Endothelial cell of umbilical vein (primary cell): ENCODE data around the gene LAMA5. TPM values are rescaled to one million over a fixed set of nuclear protein-coding genes. Genes with fewer than 3 reads are reported as not detected.

Source experiments
- BruUV-seq: library from RNA; stranded (reverse); fragments of 400-500 nt; replicated peaks from 2 replicates; lab custom pipeline; 2021; lab: Mats Ljungman, UMichigan
- CTCF ChIA-PET: fragments of 300-600, 350-600 bp; sonication (Branson Sonifier 250); formaldehyde crosslinking; loops from one replicate; lab custom pipeline; 2021; ENCODE audit warnings: antibody characterized with exemption, inconsistent platforms; lab: Charles Lee
- POLR2A ChIA-PET: fragments of 300-600, 350-600 bp; sonication (Branson Sonifier 250); formaldehyde crosslinking; loops from one replicate; lab custom pipeline; 2021; ENCODE audit warnings: antibody characterized with exemption, inconsistent platforms; lab: Charles Lee
- DNase-seq: peaks from one replicate; pipeline ENCODE4 v3.0.0-alpha.2; 2011; ENCODE audit warnings: low read depth, low spot score
- FAIRE-seq: peaks from 2 replicates; lab custom pipeline; 2011; peaks lifted over from hg19 to GRCh38; lab: Jason Lieb, UNC
- H2AFZ ChIP-seq: 2 replicates; pipeline ENCODE4 v1.6.0; 2012; ENCODE audit warnings: low read depth, low read length, control low read depth, inconsistent platforms
- H3K27ac ChIP-seq: 2 replicates; pipeline ENCODE4 v1.5.1; 2011; ENCODE audit warnings: low read depth, mild to moderate bottlenecking, control low read depth, low read length, moderate library complexity; ENCODE audit not compliant: insufficient read depth
- H3K27me3 ChIP-seq, 2 experiments: 2 replicates each; pipeline versions ENCODE4 v1.6.0 to v1.6.1; 2011; ENCODE audit warnings: low read length in 2 of 2, mixed read lengths in 1 of 2; ENCODE audit not compliant: control insufficient read depth in 2 of 2, insufficient read depth in 2 of 2
- H3K36me3 ChIP-seq, 2 experiments: 2 replicates in 1 of 2; 3 replicates in 1 of 2; pipeline ENCODE4 v1.5.1; 2011; ENCODE audit warnings: low read length in 2 of 2, mild to moderate bottlenecking in 1 of 2, moderate library complexity in 1 of 2; ENCODE audit not compliant: control insufficient read depth in 2 of 2, insufficient read depth in 2 of 2; ENCODE audit errors: extremely low read depth in 1 of 2
- H3K4me1 ChIP-seq: 3 replicates; pipeline ENCODE4 v1.5.1; 2011; ENCODE audit warnings: mild to moderate bottlenecking, low read length; ENCODE audit not compliant: control insufficient read depth, insufficient read depth; ENCODE audit errors: extremely low read depth
- H3K4me2 ChIP-seq: 2 replicates; pipeline ENCODE4 v1.6.1; 2011; ENCODE audit warnings: low read length, control low read depth, mixed read lengths; ENCODE audit not compliant: insufficient read depth
- H3K4me3 ChIP-seq, 3 experiments: fragments of 200-600 bp in 1 of 3; sonication (generic), shearing (Covaris generic) in 1 of 3; replicated peaks in 1 of 3; 2 replicates each; pipeline ENCODE4 v1.5.1; 2011 to 2016; ENCODE audit warnings: control low read depth in 3 of 3, low read length in 3 of 3, mild to moderate bottlenecking in 2 of 3, inconsistent platforms in 1 of 3, low read depth in 1 of 3, moderate library complexity in 1 of 3; ENCODE audit not compliant: insufficient read depth in 1 of 3
- H3K79me2 ChIP-seq: 2 replicates; pipeline ENCODE4 v1.6.0; 2012; ENCODE audit warnings: low read length, inconsistent platforms; ENCODE audit not compliant: control insufficient read depth, insufficient read depth
- H3K9ac ChIP-seq: replicated peaks from 2 replicates; pipeline ENCODE3; 2011; ENCODE audit warnings: low read length, control low read depth; ENCODE audit not compliant: insufficient read depth; ENCODE audit errors: extremely low read depth
- H3K9me1 ChIP-seq: replicated peaks from 3 replicates; pipeline ENCODE4 v1.6.0; 2011; ENCODE audit warnings: mild to moderate bottlenecking, low read length; ENCODE audit not compliant: control insufficient read depth, insufficient read depth; ENCODE audit errors: extremely low read depth
- H3K9me3 ChIP-seq: replicated peaks from 2 replicates; pipeline ENCODE4 v1.5.1; 2012; ENCODE audit warnings: low read length, inconsistent platforms; ENCODE audit not compliant: control insufficient read depth, insufficient read depth
- H4K20me1 ChIP-seq: replicated peaks from 2 replicates; pipeline ENCODE3; 2011; ENCODE audit warnings: mild to moderate bottlenecking, low read length; ENCODE audit not compliant: control insufficient read depth, insufficient read depth; ENCODE audit errors: extremely low read depth
- EZH2 ChIP-seq: IDR thresholded peaks from 2 replicates; pipeline ENCODE4 v1.6.1; 2012; ENCODE audit warnings: borderline replicate concordance, low read depth, mild to moderate bottlenecking, moderate library complexity, low read length, inconsistent platforms; ENCODE audit not compliant: severe bottlenecking
- FOS ChIP-seq: IDR thresholded peaks from 2 replicates; pipeline ENCODE4 v1.6.1; 2011; ENCODE audit warnings: mild to moderate bottlenecking, low read length, moderate library complexity, borderline replicate concordance; ENCODE audit not compliant: insufficient read depth
- GATA2 ChIP-seq: IDR thresholded peaks from 2 replicates; pipeline ENCODE4 v1.7.0; 2011; ENCODE audit warnings: low read depth, mild to moderate bottlenecking, moderate library complexity, mixed read lengths, low read length; ENCODE audit not compliant: insufficient read length, insufficient read depth
- JUN ChIP-seq: IDR thresholded peaks from 2 replicates; pipeline ENCODE4 v1.6.1; 2011; ENCODE audit warnings: borderline replicate concordance, low read depth; ENCODE audit not compliant: insufficient read length, insufficient read depth
- MAX ChIP-seq: IDR thresholded peaks from 2 replicates; pipeline ENCODE4 v1.6.1; 2011; ENCODE audit not compliant: insufficient read depth, insufficient read length
- MYC ChIP-seq: IDR thresholded peaks from one replicate; pipeline ENCODE4 v1.6.1; 2011; ENCODE audit warnings: mild to moderate bottlenecking, low read depth, low read length
- POLR2A ChIP-seq: IDR thresholded peaks from 2 replicates; pipeline ENCODE4 v1.6.1; 2012; ENCODE audit warnings: low read depth, mild to moderate bottlenecking, control low read depth, low read length
- POLR2AphosphoS5 ChIP-seq: IDR thresholded peaks from 2 replicates; pipeline ENCODE4 v1.6.1; 2012; ENCODE audit warnings: low read depth, mild to moderate bottlenecking, control low read depth, low read length, moderate library complexity; ENCODE audit not compliant: insufficient read depth
- dilution Hi-C: fragments of 300-500 bp; cut with MboI; formaldehyde crosslinking; loops from one replicate; pipeline ENCODE4 v1.15.0; 2019; ENCODE audit warnings: low sequenced_read_pairs; ENCODE audit not compliant: extremely low pct_ligation_motif_present
- intact Hi-C: fragments of 100-400 bp; cut with micrococcal nuclease; formaldehyde crosslinking; loops from one replicate; pipeline ENCODE4 v1.10.0; 2022
- polyA plus RNA-seq, 4 experiments: library from polyadenylated mRNA; depleted of rRNA in 3 of 4; stranded (reverse) in 3 of 4; unstranded in 1 of 4; fragments of >200 nt; gene quantifications; 2 replicates each; pipeline versions ENCODE4 v1.2.1 to v1.2.3, GENCODE V29; 2011 to 2012; ENCODE audit warnings: missing spikeins in 1 of 4
- total RNA-seq: library from RNA; stranded (reverse); gene quantifications from 2 replicates; pipeline ENCODE4 v1.2.3, GENCODE V29; 2021
- TF ChIP-seq, protein P1 (sequence below), 2 donors: IDR thresholded peaks; 1 replicate in 1 of 2; 2 replicates in 1 of 2; pipeline ENCODE4 v1.5.1; 2011; ENCODE audit warnings: low read length in 2 of 2, mild to moderate bottlenecking in 2 of 2, moderate library complexity in 2 of 2, control low read depth in 1 of 2, inconsistent platforms in 1 of 2, low read depth in 1 of 2; ENCODE audit not compliant: insufficient read depth in 1 of 2; ENCODE audit errors: extremely low read depth in 1 of 2

Gene LAMA5
- total and polyA plus RNA-seq, 2 donors (not counting 3 experiments of a cell fraction or from before 2014, with no cell fraction given) = 24.0 to 145 TPM

DNA sequence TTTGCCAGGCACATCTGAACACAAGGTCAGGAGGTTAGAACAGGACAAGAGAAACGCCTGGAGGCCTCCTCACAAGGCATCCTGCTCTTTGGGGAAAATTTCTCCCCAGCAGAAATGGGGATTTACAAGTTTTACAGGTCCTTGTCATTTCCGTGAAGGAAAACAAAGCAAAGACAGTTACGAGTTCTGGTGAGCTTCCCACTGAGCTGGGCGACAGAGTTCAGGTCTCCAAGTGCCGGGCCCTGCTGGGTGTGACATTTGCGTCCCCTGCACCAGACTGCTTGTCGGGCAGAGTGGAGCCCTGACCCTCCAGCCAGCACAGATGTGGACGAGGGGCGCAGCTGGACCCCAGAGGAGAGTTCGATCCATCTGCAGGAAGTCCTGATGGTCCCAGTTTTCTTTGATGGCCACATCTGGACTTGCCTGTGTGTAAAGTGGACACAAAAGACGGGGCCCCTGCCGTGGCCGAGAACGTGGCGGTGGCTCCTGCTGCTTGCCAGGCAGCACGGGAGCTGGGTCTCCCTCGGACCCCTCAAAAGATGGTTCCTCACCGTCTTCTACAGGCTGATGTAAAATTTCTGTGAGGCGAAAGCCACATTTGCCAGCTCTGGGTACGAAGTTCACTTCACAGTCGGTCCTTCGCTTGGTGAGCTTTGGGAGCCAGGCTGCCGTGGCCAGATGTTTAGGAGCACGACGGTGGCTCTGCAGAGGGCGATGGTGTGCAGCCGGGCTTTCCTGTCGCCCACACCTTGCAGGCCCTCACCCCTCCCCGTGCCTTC is 69.5 kb downstream of the LAMA5 start:
- H3K4me3 ChIP-seq = no peak overlapping the region
- H3K4me2 ChIP-seq = no peak overlapping the region
- peaks cover 2 to 4% of the 10 kb centered on the region in 2 experiments for H3K36me3 ChIP-seq
- intact Hi-C loops (no loop called here), dilution Hi-C loops (no loop called here)
- DNase-seq (no peak), FAIRE-seq (no peak)
- no peak overlapping the region for H2AFZ ChIP-seq
- no peaks in the 10 kb centered on the region for H3K9me3 ChIP-seq
- no peaks in the 10 kb centered on the region for H3K4me1 ChIP-seq
- H3K9me1 ChIP-seq = no peaks in the 10 kb centered on the region
- no peak overlapping the region for H3K9ac ChIP-seq
- POLR2A ChIA-PET = no interaction called here
- H3K27me3 ChIP-seq = no peaks in the 10 kb centered on the region
- TF ChIP-seq MYC (no peak), MAX (no peak), GATA2 (no peak), POLR2A (no peak), JUN (no peak), EZH2 (no peak), POLR2AphosphoS5 (no peak), FOS (no peak)
- TF ChIP-seq, protein P1, sequence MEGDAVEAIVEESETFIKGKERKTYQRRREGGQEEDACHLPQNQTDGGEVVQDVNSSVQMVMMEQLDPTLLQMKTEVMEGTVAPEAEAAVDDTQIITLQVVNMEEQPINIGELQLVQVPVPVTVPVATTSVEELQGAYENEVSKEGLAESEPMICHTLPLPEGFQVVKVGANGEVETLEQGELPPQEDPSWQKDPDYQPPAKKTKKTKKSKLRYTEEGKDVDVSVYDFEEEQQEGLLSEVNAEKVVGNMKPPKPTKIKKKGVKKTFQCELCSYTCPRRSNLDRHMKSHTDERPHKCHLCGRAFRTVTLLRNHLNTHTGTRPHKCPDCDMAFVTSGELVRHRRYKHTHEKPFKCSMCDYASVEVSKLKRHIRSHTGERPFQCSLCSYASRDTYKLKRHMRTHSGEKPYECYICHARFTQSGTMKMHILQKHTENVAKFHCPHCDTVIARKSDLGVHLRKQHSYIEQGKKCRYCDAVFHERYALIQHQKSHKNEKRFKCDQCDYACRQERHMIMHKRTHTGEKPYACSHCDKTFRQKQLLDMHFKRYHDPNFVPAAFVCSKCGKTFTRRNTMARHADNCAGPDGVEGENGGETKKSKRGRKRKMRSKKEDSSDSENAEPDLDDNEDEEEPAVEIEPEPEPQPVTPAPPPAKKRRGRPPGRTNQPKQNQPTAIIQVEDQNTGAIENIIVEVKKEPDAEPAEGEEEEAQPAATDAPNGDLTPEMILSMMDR (IDR thresholded peaks at IDR 0.05; ENCODE audit: extremely low read depth in 1 of 2, insufficient read depth in 1 of 2, low read depth in 1 of 2, low read length in 2 of 2) = no peak
- BruUV-seq = no TSS peak
- CTCF ChIA-PET = interaction anchor here (2.2 kb wide), 1 partner anchor 85 kb away, joined by 10 read pairs; no protein-coding TSS in a partner anchor
- H4K20me1 ChIP-seq = no peaks in the 10 kb centered on the region
- H3K27ac ChIP-seq = no peak overlapping the region
- no peaks in the 10 kb centered on the region for H3K79me2 ChIP-seq
